Skin of body (tissue), 2 donors: ENCODE data around the gene ZBTB16. TPM values are rescaled to one million over a fixed set of nuclear protein-coding genes. Genes with fewer than 3 reads are reported as not detected.
A peak's percentile ranks its signal among the peaks of the same experiment; 100 is the strongest.

Experiments
- DNase-seq: peaks from one replicate; lab custom pipeline; 2025; lab: John Stamatoyannopoulos, UW
- total RNA-seq: library from RNA; depleted of rRNA; stranded (reverse); fragments of >200 nt; gene quantifications from one replicate; pipeline ENCODE4 v1.2.3, GENCODE V29; 2014

The ZBTB16 gene
- total RNA-seq: 25.6 TPM

GRCh38 chr11:114059278-114059983 is at the start of gene ZBTB16:
ZBTB16 (plus strand) TSS chr11:114059711; CDS start chr11:114063301, 3,590 bp downstream.
- DNase-seq: peak; percentile 79

GRCh38 chr11:114010931-114011330 is 48.6 kb upstream of the ZBTB16 start:
- no peak for DNase-seq

- no peak for DNase-seq
Measured at GRCh38 chr11:114011443-114011842, 48.1 kb upstream of the ZBTB16 start.

GRCh38 chr11:114015117-114015516 is 44.4 kb upstream of the ZBTB16 start:
- no peak for DNase-seq

- DNase-seq: no peak
Measured at GRCh38 chr11:114016986-114017385, 42.5 kb upstream of the ZBTB16 start.

- no peak for DNase-seq
Measured at GRCh38 chr11:114017723-114018122, 41.8 kb upstream of the ZBTB16 start.

GRCh38 chr11:114019046-114019445 is 40.5 kb upstream of the ZBTB16 start:
- DNase-seq: no peak

GRCh38 chr11:114019574-114019973 is 39.9 kb upstream of the ZBTB16 start:
- DNase-seq: no peak

GRCh38 chr11:114025329-114025907 is 34.1 kb upstream of the ZBTB16 start:
- no peak for DNase-seq

GRCh38 chr11:114026355-114026754 is 33.2 kb upstream of the ZBTB16 start:
- no peak for DNase-seq

GRCh38 chr11:114027391-114027790 is 32.1 kb upstream of the ZBTB16 start:
- no peak for DNase-seq

- DNase-seq: no peak
Measured at GRCh38 chr11:114027926-114028325, 31.6 kb upstream of the ZBTB16 start.

- DNase-seq: no peak
Measured at GRCh38 chr11:114031246-114031966, 28.1 kb upstream of the ZBTB16 start.

- no peak for DNase-seq
Measured at GRCh38 chr11:114031967-114032320, 27.6 kb upstream of the ZBTB16 start.

- DNase-seq: no peak
Measured at GRCh38 chr11:114033066-114033465, 26.4 kb upstream of the ZBTB16 start.

- DNase-seq: no peak
Measured at GRCh38 chr11:114033572-114033971, 25.9 kb upstream of the ZBTB16 start.

- DNase-seq: no peak
Measured at GRCh38 chr11:114034956-114035355, 24.6 kb upstream of the ZBTB16 start.

- peak; percentile 32 for DNase-seq
Measured at GRCh38 chr11:114036147-114036811, 23.2 kb upstream of the ZBTB16 start.

- no peak for DNase-seq
Measured at GRCh38 chr11:114036958-114037357, 22.6 kb upstream of the ZBTB16 start.

GRCh38 chr11:114039551-114039950 is 20.0 kb upstream of the ZBTB16 start:
- no peak for DNase-seq

- DNase-seq: no peak
Measured at GRCh38 chr11:114040706-114041211, 18.8 kb upstream of the ZBTB16 start.

GRCh38 chr11:114042234-114042633 is 17.3 kb upstream of the ZBTB16 start:
- no peak for DNase-seq
